ENCODE data around the gene CCNY.

DNA sequence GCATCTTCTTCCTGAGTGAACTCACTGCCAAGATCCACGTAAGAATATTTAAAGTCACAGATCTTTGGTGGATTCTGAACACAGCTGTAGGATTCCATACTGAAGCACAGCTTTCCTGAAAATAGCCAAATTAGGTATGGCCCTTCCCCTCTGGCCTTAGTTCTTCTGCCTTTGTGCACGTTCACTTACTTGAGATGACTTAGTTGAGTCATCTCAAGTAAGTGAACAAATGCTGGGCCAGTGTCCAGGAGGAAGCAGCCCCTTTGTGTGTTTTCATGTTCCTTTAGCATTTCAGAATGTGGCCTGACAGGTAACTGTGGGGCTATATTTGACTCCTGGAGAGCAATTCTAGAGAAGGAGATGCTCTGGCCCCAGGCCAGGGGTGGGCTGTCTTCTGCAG, 51.5 kb downstream of the CCNY start:
- TF ChIP-seq, protein P1, sequence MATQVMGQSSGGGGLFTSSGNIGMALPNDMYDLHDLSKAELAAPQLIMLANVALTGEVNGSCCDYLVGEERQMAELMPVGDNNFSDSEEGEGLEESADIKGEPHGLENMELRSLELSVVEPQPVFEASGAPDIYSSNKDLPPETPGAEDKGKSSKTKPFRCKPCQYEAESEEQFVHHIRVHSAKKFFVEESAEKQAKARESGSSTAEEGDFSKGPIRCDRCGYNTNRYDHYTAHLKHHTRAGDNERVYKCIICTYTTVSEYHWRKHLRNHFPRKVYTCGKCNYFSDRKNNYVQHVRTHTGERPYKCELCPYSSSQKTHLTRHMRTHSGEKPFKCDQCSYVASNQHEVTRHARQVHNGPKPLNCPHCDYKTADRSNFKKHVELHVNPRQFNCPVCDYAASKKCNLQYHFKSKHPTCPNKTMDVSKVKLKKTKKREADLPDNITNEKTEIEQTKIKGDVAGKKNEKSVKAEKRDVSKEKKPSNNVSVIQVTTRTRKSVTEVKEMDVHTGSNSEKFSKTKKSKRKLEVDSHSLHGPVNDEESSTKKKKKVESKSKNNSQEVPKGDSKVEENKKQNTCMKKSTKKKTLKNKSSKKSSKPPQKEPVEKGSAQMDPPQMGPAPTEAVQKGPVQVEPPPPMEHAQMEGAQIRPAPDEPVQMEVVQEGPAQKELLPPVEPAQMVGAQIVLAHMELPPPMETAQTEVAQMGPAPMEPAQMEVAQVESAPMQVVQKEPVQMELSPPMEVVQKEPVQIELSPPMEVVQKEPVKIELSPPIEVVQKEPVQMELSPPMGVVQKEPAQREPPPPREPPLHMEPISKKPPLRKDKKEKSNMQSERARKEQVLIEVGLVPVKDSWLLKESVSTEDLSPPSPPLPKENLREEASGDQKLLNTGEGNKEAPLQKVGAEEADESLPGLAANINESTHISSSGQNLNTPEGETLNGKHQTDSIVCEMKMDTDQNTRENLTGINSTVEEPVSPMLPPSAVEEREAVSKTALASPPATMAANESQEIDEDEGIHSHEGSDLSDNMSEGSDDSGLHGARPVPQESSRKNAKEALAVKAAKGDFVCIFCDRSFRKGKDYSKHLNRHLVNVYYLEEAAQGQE (IDR thresholded peaks at IDR 0.05): no peak
- no peak for TF ChIP-seq KDM5A (IDR thresholded peaks at IDR 0.05)
- TF ChIP-seq KDM1A (IDR thresholded peaks at IDR 0.05; ENCODE audit: low read depth): no peak
- TF ChIP-seq, protein P2, sequence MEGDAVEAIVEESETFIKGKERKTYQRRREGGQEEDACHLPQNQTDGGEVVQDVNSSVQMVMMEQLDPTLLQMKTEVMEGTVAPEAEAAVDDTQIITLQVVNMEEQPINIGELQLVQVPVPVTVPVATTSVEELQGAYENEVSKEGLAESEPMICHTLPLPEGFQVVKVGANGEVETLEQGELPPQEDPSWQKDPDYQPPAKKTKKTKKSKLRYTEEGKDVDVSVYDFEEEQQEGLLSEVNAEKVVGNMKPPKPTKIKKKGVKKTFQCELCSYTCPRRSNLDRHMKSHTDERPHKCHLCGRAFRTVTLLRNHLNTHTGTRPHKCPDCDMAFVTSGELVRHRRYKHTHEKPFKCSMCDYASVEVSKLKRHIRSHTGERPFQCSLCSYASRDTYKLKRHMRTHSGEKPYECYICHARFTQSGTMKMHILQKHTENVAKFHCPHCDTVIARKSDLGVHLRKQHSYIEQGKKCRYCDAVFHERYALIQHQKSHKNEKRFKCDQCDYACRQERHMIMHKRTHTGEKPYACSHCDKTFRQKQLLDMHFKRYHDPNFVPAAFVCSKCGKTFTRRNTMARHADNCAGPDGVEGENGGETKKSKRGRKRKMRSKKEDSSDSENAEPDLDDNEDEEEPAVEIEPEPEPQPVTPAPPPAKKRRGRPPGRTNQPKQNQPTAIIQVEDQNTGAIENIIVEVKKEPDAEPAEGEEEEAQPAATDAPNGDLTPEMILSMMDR (IDR thresholded peaks at IDR 0.05): no peak
- no peak for TF ChIP-seq JUN (IDR thresholded peaks at IDR 0.05)
